ENCODE results near the gene GJC1.
"Not testable (repeated sequence)": the region's sequence is repeated elsewhere in the genome, so short reads cannot be mapped to it uniquely, and the experiment has no call there.

GJC1 gene

GRCh38 chr17:44842748-44843147 is 12.7 kb upstream of the GJC1 start:
- DNase-seq, result no peak

- DNase-seq, result no peak
These were observed 10.8 kb upstream of the GJC1 start for GRCh38 chr17:44840936-44841335.

- DNase-seq, result no peak
These were observed 10.2 kb upstream of the GJC1 start for GRCh38 chr17:44840274-44840673.

- DNase-seq, result no peak
These were observed 7.1 kb upstream of the GJC1 start for GRCh38 chr17:44837196-44837595.

- DNase-seq, result no peak
These were observed 2.7 kb upstream of the GJC1 start for GRCh38 chr17:44832805-44833204.

GRCh38 chr17:44831371-44831770 is 1.3 kb upstream of the GJC1 start:
- no peak for DNase-seq

GRCh38 chr17:44830359-44831288 is 537 bp upstream of the GJC1 start:
- DNase-seq, result peak; percentile 4

GRCh38 chr17:44828919-44829522 is 1.1 kb downstream of the GJC1 start:
- DNase-seq, result peak; percentile 16

- DNase-seq, result no peak
These were observed 2.2 kb downstream of the GJC1 start for GRCh38 chr17:44827863-44828262.

- DNase-seq, result no peak
These were observed 3.8 kb downstream of the GJC1 start for GRCh38 chr17:44826123-44826790.

GRCh38 chr17:44825236-44825635 is 4.9 kb downstream of the GJC1 start:
- DNase-seq, result not testable (repeated sequence)

- DNase-seq, result no peak
These were observed 9.4 kb downstream of the GJC1 start for GRCh38 chr17:44820631-44821212.

GRCh38 chr17:44818508-44818907 is 11.6 kb downstream of the GJC1 start:
- not testable (repeated sequence) for DNase-seq

- no peak for DNase-seq
These were observed 17.8 kb downstream of the GJC1 start for GRCh38 chr17:44812263-44812662.

GRCh38 chr17:44808656-44809388 is 21.3 kb downstream of the GJC1 start:
- not testable (repeated sequence) for DNase-seq

GRCh38 chr17:44808156-44808555 is 21.9 kb downstream of the GJC1 start:
- DNase-seq, result no peak

GRCh38 chr17:44807817-44808155 is 22.3 kb downstream of the GJC1 start:
- DNase-seq, result no peak

- no peak for DNase-seq
These were observed 22.8 kb downstream of the GJC1 start for GRCh38 chr17:44807093-44807816.

GRCh38 chr17:44804302-44805089 is 25.6 kb downstream of the GJC1 start:
- no peak for DNase-seq

GRCh38 chr17:44801880-44802279 is 28.2 kb downstream of the GJC1 start:
- no peak for DNase-seq

- DNase-seq, result no peak
These were observed 31.7 kb downstream of the GJC1 start for GRCh38 chr17:44798356-44798755.
